K562 (cell line): Measurements from ENCODE around the gene IQSEC3. TPM values are rescaled to one million over a fixed set of nuclear protein-coding genes. Genes with fewer than 3 reads are reported as not detected.

Source experiments
- ATAC-seq: fragments of 200-7000 bp; cut with Tn5 transposase; 3 replicates; pipeline ENCODE4 v1.9.1; 2020; ENCODE audit warnings: moderate library complexity
- BruUV-seq: library from RNA; stranded (reverse); fragments of 400-500 nt; replicated peaks from 2 replicates; lab custom pipeline; 2021; lab: Mats Ljungman, UMichigan
- CTCF ChIA-PET: fragments of 300-600 bp; formaldehyde crosslinking; extraction: SDS; loops from one replicate; lab custom pipeline; 2021; ENCODE audit warnings: low intra/inter-chr PET ratio; lab: Yijun Ruan, JAX
- POLR2A ChIA-PET: fragments of 300-600, 350-650 bp; sonication (Branson Sonifier 250); formaldehyde crosslinking; extraction: SDS; loops from one replicate; lab custom pipeline; 2021; ENCODE audit warnings: antibody characterized with exemption, inconsistent platforms; lab: Yijun Ruan, JAX
- DNase-seq, 4 experiments: peaks; one replicate each; pipeline versions ENCODE4 v3.0.0 to v3.0.0-alpha.2; 2011 to 2018; ENCODE audit warnings: low spot score in 3 of 4, mixed read lengths in 3 of 4; ENCODE audit errors: extremely low read depth in 1 of 4
- FAIRE-seq: peaks from 2 replicates; lab custom pipeline; 2011; peaks lifted over from hg19 to GRCh38; lab: Jason Lieb, UNC
- H2AFZ ChIP-seq: 2 replicates; pipeline ENCODE4 v1.6.0; 2011; ENCODE audit warnings: low read depth, low read length, control low read depth, inconsistent platforms
- H3K27ac ChIP-seq: fragments of 200-600 bp; 3 replicates; pipeline ENCODE4 v1.8.0; 2011; ENCODE audit warnings: low read depth, mild to moderate bottlenecking, control low read depth, inconsistent platforms, low read length, moderate library complexity, mixed read lengths; ENCODE audit errors: extremely low read depth
- H3K27me3 ChIP-seq, 2 experiments: fragments of 300-600 bp in 1 of 2; 2 replicates in 1 of 2; 3 replicates in 1 of 2; pipeline versions ENCODE4 v1.6.0 to v1.8.0; 2011; ENCODE audit warnings: inconsistent platforms in 2 of 2, low read length in 2 of 2, mild to moderate bottlenecking in 1 of 2, mixed read lengths in 1 of 2, moderate library complexity in 1 of 2; ENCODE audit not compliant: control insufficient read depth in 2 of 2, insufficient read depth in 2 of 2
- H3K36me3 ChIP-seq: fragments of 300-600 bp; 3 replicates; pipeline ENCODE4 v1.8.0; 2011; ENCODE audit warnings: mild to moderate bottlenecking, low read length, inconsistent platforms; ENCODE audit not compliant: control insufficient read depth, insufficient read depth
- H3K4me1 ChIP-seq, 2 experiments: fragments of 200-600 bp in 1 of 2; replicated peaks in 1 of 2; 2 replicates in 1 of 2; 3 replicates in 1 of 2; pipeline versions ENCODE4 v1.5.1 to v1.8.0; 2011; ENCODE audit warnings: inconsistent platforms in 2 of 2, low read length in 2 of 2, mild to moderate bottlenecking in 1 of 2, mixed read lengths in 1 of 2, moderate library complexity in 1 of 2; ENCODE audit not compliant: control insufficient read depth in 2 of 2, insufficient read depth in 2 of 2
- H3K4me2 ChIP-seq: 2 replicates; pipeline ENCODE4 v1.6.1; 2011; ENCODE audit warnings: low read length, control low read depth, inconsistent platforms, mixed read lengths; ENCODE audit not compliant: insufficient read depth
- H3K4me3 ChIP-seq: fragments of 200-600 bp; sonication (generic), shearing (Covaris generic); 2 replicates; pipeline ENCODE4 v1.5.1; 2016; ENCODE audit warnings: control low read depth, inconsistent platforms
- H3K79me2 ChIP-seq: fragments of 200-600 bp; 3 replicates; pipeline ENCODE4 v1.8.0; 2011; ENCODE audit warnings: low read length, inconsistent platforms; ENCODE audit not compliant: control insufficient read depth, insufficient read depth
- H3K9ac ChIP-seq, 2 experiments: 2 replicates each; pipeline versions ENCODE4 v1.6.0 to v1.6.1; 2011; ENCODE audit warnings: low read depth in 2 of 2, low read length in 2 of 2, control low read depth in 1 of 2, inconsistent platforms in 1 of 2, mild to moderate bottlenecking in 1 of 2, mixed read lengths in 1 of 2; ENCODE audit not compliant: insufficient read depth in 1 of 2
- H3K9me1 ChIP-seq: one replicate; pipeline ENCODE4 v1.6.0; 2011; ENCODE audit warnings: inconsistent platforms, mild to moderate bottlenecking, low read length, moderate library complexity; ENCODE audit not compliant: control insufficient read depth, insufficient read depth
- H3K9me3 ChIP-seq: replicated peaks from 2 replicates; pipeline ENCODE4 v1.5.1; 2011; ENCODE audit warnings: low read depth, low read length, inconsistent platforms; ENCODE audit not compliant: control insufficient read depth, insufficient read depth
- H4K20me1 ChIP-seq: replicated peaks from 2 replicates; pipeline ENCODE4 v1.6.1; 2011; ENCODE audit warnings: low read length, inconsistent platforms, mixed read lengths; ENCODE audit not compliant: control insufficient read depth, insufficient read depth
- ATF3 ChIP-seq, 2 experiments: fragments of 450-650 bp in 1 of 2; sonication (generic) in 1 of 2; formaldehyde crosslinking in 1 of 2; IDR thresholded peaks in 1 of 2; conservative IDR thresholded peaks in 1 of 2; 2 replicates each; pipeline versions ENCODE4 v1.6.1 to v1.8.1; 2016 to 2023; ENCODE audit warnings: mild to moderate bottlenecking in 2 of 2, moderate library complexity in 2 of 2, inconsistent platforms in 1 of 2, missing genetic modification reagents in 1 of 2
- FOSL1 ChIP-seq: fragments of 200-800 bp; sonication (Bioruptor generic); conservative IDR thresholded peaks from 2 replicates; pipeline ENCODE4 v1.6.1; 2016; ENCODE audit warnings: missing genetic modification characterization, missing compliant biosample characterization
- HNRNPL ChIP-seq: fragments of 200-400 bp; formaldehyde crosslinking; IDR thresholded peaks from 2 replicates; pipeline ENCODE4 v1.6.1; 2017; ENCODE audit warnings: low read depth, mild to moderate bottlenecking, low read length
- ZBTB33 ChIP-seq: sonication (generic); formaldehyde crosslinking; IDR thresholded peaks from 2 replicates; pipeline ENCODE4 v1.8.1; 2023; ENCODE audit warnings: mild to moderate bottlenecking, missing genetic modification reagents
- ZNF408 ChIP-seq: fragments of 250-450 bp; sonication (Bioruptor Pico); IDR thresholded peaks from 2 replicates; pipeline ENCODE4 v1.4.0; 2020; ENCODE audit warnings: low read depth, mild to moderate bottlenecking, moderate library complexity
- WGBS: fragments of 100-300 bp; shearing (Covaris generic); methylation state at CpG from one replicate; pipeline ENCODE4 v1.1.6; 2016; ENCODE audit warnings: low coverage, mixed read lengths; ENCODE audit not compliant: insufficient coverage; ENCODE audit errors: missing lambda C conversion rate; 5-methylcytosine and 5-hydroxymethylcytosine counted together
- in situ Hi-C: fragments of 300-500 bp; cut with MboI; formaldehyde crosslinking; loops from 4 replicates; pipeline ENCODE4 v1.15.0; 2018; ENCODE audit warnings: inconsistent platforms, mixed read lengths
- intact Hi-C: fragments of 100-400 bp; cut with micrococcal nuclease; formaldehyde crosslinking; loops from 2 replicates; pipeline ENCODE4 v1.14.2; 2022
- polyA plus RNA-seq, 8 experiments: library from polyadenylated mRNA; depleted of rRNA in 4 of 8; stranded (reverse) in 5 of 8; unstranded in 3 of 8; fragments of >200 nt; fragmentation: Nextera tagmentation in 2 of 8; fragmentation: Illumina TruSeq in 1 of 8; extraction: Ambion mirVana in 2 of 8; extraction: Trizol in 1 of 8; gene quantifications; 2 replicates each; pipeline versions ENCODE4 v1.2.1 to v1.2.3, GENCODE V29; 2011 to 2014; ENCODE audit warnings: inconsistent platforms in 1 of 8, missing spikeins in 1 of 8
- total RNA-seq, 7 experiments: library from RNA; depleted of rRNA in 6 of 7; stranded (reverse); fragments of >200 nt in 6 of 7; fragmentation: Illumina TruSeq in 2 of 7; extraction: Trizol in 2 of 7; gene quantifications; 2 replicates each; pipeline versions ENCODE4 v1.2.1 to v1.2.3, GENCODE V29; 2011 to 2021; ENCODE audit warnings: low replicate concordance in 1 of 7

The IQSEC3 gene
- total and polyA plus RNA-seq, 9 of the 15 experiments (the other 6 are each of a cell fraction or from before 2014, with no cell fraction given): under 0.01 to 0.25 (median 0.08) TPM; not detected in 3

- in situ Hi-C loops: no loop called here
- peak overlapping the region in 1 of 2 experiments; percentile 20; a peak in 2 of 4 replicates for H3K9ac ChIP-seq
These were observed 115.9 kb downstream of the IQSEC3 start for GRCh38 chr12:182381-182892.

More at GRCh38 chr12:182381-182892, 115.9 kb downstream of the IQSEC3 start:
- H3K4me2 ChIP-seq: no peak overlapping the region
- TF ChIP-seq ZBTB33 (CRISPR knock-in tag): no peak
- TF ChIP-seq HNRNPL: no peak
- TF ChIP-seq FOSL1: peak; percentile 82
- TF ChIP-seq ATF3 (IDR thresholded peaks at IDR 0.05): peak; percentile 36; the same call in 1 of the 2 replicates
- TF ChIP-seq ATF3 (CRISPR knock-in tag; conservative IDR thresholded peaks at IDR 0.05): no peak
- no peak for TF ChIP-seq ZNF408 (CRISPR knock-in tag)
- no peak overlapping the region for H2AFZ ChIP-seq
- ATAC-seq (no peak), DNase-seq (no peak), FAIRE-seq (peak; percentile 6)
- H3K79me2 ChIP-seq: no peaks in the 10 kb centered on the region
- H4K20me1 ChIP-seq: no peaks in the 10 kb centered on the region
- no TSS peak for BruUV-seq
- H3K9me1 ChIP-seq: no peaks in the 10 kb centered on the region
- ChIA-PET POLR2A (no interaction called here), CTCF (no interaction called here)
- H3K36me3 ChIP-seq: no peaks in the 10 kb centered on the region
- WGBS: 11% methylated on average over 3 of the region's 10 CpGs
- H3K27ac ChIP-seq: no peak overlapping the region
- peaks cover 0 to 12% of the 10 kb centered on the region in 2 experiments; a peak in 2 of 5 replicates for H3K4me1 ChIP-seq
- no peak overlapping the region for H3K4me3 ChIP-seq
- intact Hi-C loops: no loop called here
- peaks cover 0 to 48% of the 10 kb centered on the region in 2 experiments; a peak in 2 of 5 replicates for H3K27me3 ChIP-seq
- H3K9me3 ChIP-seq: no peaks in the 10 kb centered on the region
